GM23248 (cell line): ENCODE data around the gene THBS2. TPM values are rescaled to one million over a fixed set of nuclear protein-coding genes. Genes with fewer than 3 reads are reported as not detected.
A peak's percentile ranks its signal among the peaks of the same experiment; 100 is the strongest.

Source experiments
- DNase-seq: peaks from one replicate; pipeline ENCODE4 v3.0.0-alpha.2; 2015
- H2AFZ ChIP-seq: fragments of 200-600 bp; sonication (generic); 2 replicates; pipeline ENCODE4 v1.6.1; 2016; ENCODE audit warnings: antibody characterized with exemption
- H3F3A ChIP-seq: fragments of 200-600 bp; sonication (generic); 2 replicates; pipeline ENCODE4 v1.6.1; 2016; ENCODE audit warnings: mild to moderate bottlenecking, antibody characterized with exemption, mixed run types; ENCODE audit not compliant: insufficient read depth
- H3K27ac ChIP-seq: fragments of 200-600 bp; sonication (generic); 2 replicates; pipeline ENCODE4 v1.5.1; 2016; ENCODE audit warnings: mild to moderate bottlenecking
- H3K27me3 ChIP-seq: fragments of 200-600 bp; sonication (generic); replicated peaks from 2 replicates; pipeline ENCODE4 v1.6.1; 2016; ENCODE audit warnings: mild to moderate bottlenecking; ENCODE audit not compliant: insufficient read depth
- H3K36me3 ChIP-seq: fragments of 200-600 bp; sonication (generic); 2 replicates; pipeline ENCODE4 v1.6.1; 2016; ENCODE audit warnings: low read depth, mild to moderate bottlenecking
- H3K4me1 ChIP-seq: fragments of 200-600 bp; sonication (generic); 2 replicates; pipeline ENCODE4 v1.6.1; 2016; ENCODE audit warnings: mild to moderate bottlenecking; ENCODE audit not compliant: insufficient read depth
- H3K4me2 ChIP-seq: fragments of 200-600 bp; sonication (generic); one replicate; pipeline ENCODE4 v1.6.1; 2016; ENCODE audit warnings: mild to moderate bottlenecking; ENCODE audit not compliant: unreplicated experiment
- H3K4me3 ChIP-seq: fragments of 200-600 bp; sonication (generic); 2 replicates; pipeline ENCODE4 v1.5.1; 2016; ENCODE audit warnings: mild to moderate bottlenecking
- H3K79me2 ChIP-seq: fragments of 200-600 bp; sonication (generic); 2 replicates; pipeline ENCODE4 v1.6.1; 2016; ENCODE audit warnings: mild to moderate bottlenecking; ENCODE audit not compliant: insufficient read depth
- H3K9ac ChIP-seq: fragments of 200-600 bp; sonication (generic); 2 replicates; pipeline ENCODE4 v1.6.1; 2016; ENCODE audit warnings: mild to moderate bottlenecking
- H3K9me2 ChIP-seq: fragments of 200-600 bp; sonication (generic); 2 replicates; pipeline ENCODE4 v1.6.1; 2016; ENCODE audit warnings: mixed run types, mild to moderate bottlenecking, moderate library complexity; ENCODE audit not compliant: insufficient read depth
- H3K9me3 ChIP-seq: fragments of 200-600 bp; sonication (generic); one replicate; pipeline ENCODE4 v1.6.1; 2017; ENCODE audit warnings: low read depth
- H4K20me1 ChIP-seq: fragments of 200-600 bp; sonication (generic); 2 replicates; pipeline ENCODE4 v1.6.0; 2016; ENCODE audit not compliant: insufficient read depth
- EZH2 ChIP-seq: fragments of 200-600 bp; sonication (generic); IDR thresholded peaks from 2 replicates; pipeline ENCODE4 v1.6.1; 2018; ENCODE audit warnings: antibody characterized with exemption, mild to moderate bottlenecking; ENCODE audit not compliant: insufficient read depth, poor library complexity, severe bottlenecking
- EZH2phosphoT487 ChIP-seq: fragments of 200-600 bp; sonication (generic); IDR thresholded peaks from 2 replicates; pipeline ENCODE4 v1.6.1; 2018; ENCODE audit warnings: antibody characterized with exemption, moderate library complexity, mild to moderate bottlenecking, low read depth; ENCODE audit not compliant: insufficient read depth
- WGBS, 2 experiments: methylation state at CpG; one replicate each; pipeline ENCODE4 v1.1.6; 2015 to 2017; ENCODE audit warnings: low lambda C conversion rate in 2 of 2, low coverage in 1 of 2; ENCODE audit errors: missing lambda C conversion rate in 2 of 2; 5-methylcytosine and 5-hydroxymethylcytosine counted together
- in situ Hi-C: fragments of 300-500 bp; cut with MboI; formaldehyde crosslinking; loops from 2 replicates; pipeline ENCODE4 v1.15.0; 2020
- polyA plus RNA-seq: library from polyadenylated mRNA; unstranded; fragments of >200 nt; fragmentation: Nextera tagmentation; extraction: Ambion mirVana; gene quantifications from 2 replicates; pipeline ENCODE4 v1.2.1, GENCODE V29; 2016
- total RNA-seq: library from RNA; depleted of rRNA; stranded (reverse); fragments of >200 nt; shearing (Covaris generic); gene quantifications from 2 replicates; pipeline ENCODE4 v1.2.3, GENCODE V29; 2014

THBS2 gene
- total and polyA plus RNA-seq, 2 experiments from 2014 or later: 77.8 to 137 TPM

- Histone ChIP-seq H3K4me3 (no peak overlapping the region), H3K79me2 (no peaks in the 10 kb centered on the region), H2AFZ (no peak overlapping the region), H3K27ac (no peak overlapping the region), H3K9me2 (no peaks in the 10 kb centered on the region), H3F3A (peaks cover 25% of the 10 kb centered on the region), H3K4me2 (no peak overlapping the region), H3K9ac (no peak overlapping the region), H3K27me3 (no peaks in the 10 kb centered on the region), H4K20me1 (no peaks in the 10 kb centered on the region), H3K36me3 (no peaks in the 10 kb centered on the region), H3K9me3 (no peaks in the 10 kb centered on the region), H3K4me1 (peaks cover 21% of the 10 kb centered on the region)
- no peak for DNase-seq
- WGBS, 2 experiments: 60 to 64% methylated on average over 6 of the region's 6 CpGs
- in situ Hi-C loops: no loop called here
- TF ChIP-seq EZH2phosphoT487 (no peak), EZH2 (no peak)
Measured at GRCh38 chr6:169296622-169297021, 43.0 kb upstream of the THBS2 start.

- Histone ChIP-seq H2AFZ (no peak overlapping the region), H3K27ac (no peak overlapping the region), H3K4me2 (no peak overlapping the region), H3K4me1 (peaks cover 23% of the 10 kb centered on the region), H3K9ac (no peak overlapping the region), H3F3A (peaks cover 29% of the 10 kb centered on the region), H3K9me2 (no peaks in the 10 kb centered on the region), H3K79me2 (no peaks in the 10 kb centered on the region), H4K20me1 (no peaks in the 10 kb centered on the region), H3K4me3 (no peak overlapping the region), H3K9me3 (no peaks in the 10 kb centered on the region), H3K27me3 (no peaks in the 10 kb centered on the region), H3K36me3 (no peaks in the 10 kb centered on the region)
- WGBS, 2 experiments: 96 to 100% methylated on average over 1 of the region's 1 CpG
- TF ChIP-seq EZH2: no peak
- no peak for TF ChIP-seq EZH2phosphoT487
- in situ Hi-C loops: no loop called here
- no peak for DNase-seq
Measured at GRCh38 chr6:169296170-169296569, 42.5 kb upstream of the THBS2 start.

- no peaks in the 10 kb centered on the region for H4K20me1 ChIP-seq
- peak; percentile 36 for DNase-seq
- H3K9ac ChIP-seq: peak overlapping the region; percentile 50; the same call in 1 of the 2 replicates
- H2AFZ ChIP-seq: no peak overlapping the region
- peak overlapping the region; percentile 9; the same call in 1 of the 2 replicates for H3K4me3 ChIP-seq
- H3K27ac ChIP-seq: peak overlapping the region; percentile 77
- H3K27me3 ChIP-seq: no peaks in the 10 kb centered on the region
- in situ Hi-C loops: no loop called here
- TF ChIP-seq EZH2 (no peak), EZH2phosphoT487 (no peak)
- peak overlapping the region; percentile 72 for H3K4me2 ChIP-seq
- no peaks in the 10 kb centered on the region for H3K9me3 ChIP-seq
- H3K4me1 ChIP-seq: peaks cover 37% of the 10 kb centered on the region
- no peaks in the 10 kb centered on the region for H3K9me2 ChIP-seq
- H3K79me2 ChIP-seq: no peaks in the 10 kb centered on the region
- 27 to 28% methylated on average over 2 of the region's 2 CpGs for WGBS, 2 experiments
- no peaks in the 10 kb centered on the region for H3K36me3 ChIP-seq
- H3F3A ChIP-seq: peaks cover 44% of the 10 kb centered on the region
Measured at GRCh38 chr6:169293196-169293595, 39.5 kb upstream of the THBS2 start.

GRCh38 chr6:169292338-169293124, 38.9 kb upstream of the THBS2 start:
- Histone ChIP-seq H3K9me2 (no peaks in the 10 kb centered on the region), H3K27ac (peak overlapping the region; percentile 77), H2AFZ (peak overlapping the region; percentile 32; the same call in 1 of the 2 replicates), H3K4me2 (peak overlapping the region; percentile 72), H3F3A (peaks cover 47% of the 10 kb centered on the region), H3K9me3 (no peaks in the 10 kb centered on the region), H3K27me3 (no peaks in the 10 kb centered on the region), H4K20me1 (no peaks in the 10 kb centered on the region), H3K4me1 (peaks cover 40% of the 10 kb centered on the region), H3K9ac (peak overlapping the region; percentile 50; the same call in 1 of the 2 replicates), H3K4me3 (peak overlapping the region; percentile 9; the same call in 1 of the 2 replicates), H3K36me3 (no peaks in the 10 kb centered on the region), H3K79me2 (no peaks in the 10 kb centered on the region)
- DNase-seq: peak; percentile 94
- 7 to 13% methylated on average over 10 to 11 of the region's 11 CpGs for whole genome bisulfite sequencing, 2 experiments
- TF ChIP-seq EZH2phosphoT487 (no peak), EZH2 (no peak)
- in situ Hi-C loops: no loop called here
